ENCODE results near the gene ZC3H12D. TPM values are rescaled to one million over a fixed set of nuclear protein-coding genes. Genes with fewer than 3 reads are reported as not detected.
A peak's percentile ranks its signal among the peaks of the same experiment; 100 is the strongest.
"Not testable (repeated sequence)": the region's sequence is repeated elsewhere in the genome, so short reads cannot be mapped to it uniquely, and the experiment has no call there.

The ZC3H12D gene
- total RNA-seq, 1 donor from 2014 or later, result not detected

DNA sequence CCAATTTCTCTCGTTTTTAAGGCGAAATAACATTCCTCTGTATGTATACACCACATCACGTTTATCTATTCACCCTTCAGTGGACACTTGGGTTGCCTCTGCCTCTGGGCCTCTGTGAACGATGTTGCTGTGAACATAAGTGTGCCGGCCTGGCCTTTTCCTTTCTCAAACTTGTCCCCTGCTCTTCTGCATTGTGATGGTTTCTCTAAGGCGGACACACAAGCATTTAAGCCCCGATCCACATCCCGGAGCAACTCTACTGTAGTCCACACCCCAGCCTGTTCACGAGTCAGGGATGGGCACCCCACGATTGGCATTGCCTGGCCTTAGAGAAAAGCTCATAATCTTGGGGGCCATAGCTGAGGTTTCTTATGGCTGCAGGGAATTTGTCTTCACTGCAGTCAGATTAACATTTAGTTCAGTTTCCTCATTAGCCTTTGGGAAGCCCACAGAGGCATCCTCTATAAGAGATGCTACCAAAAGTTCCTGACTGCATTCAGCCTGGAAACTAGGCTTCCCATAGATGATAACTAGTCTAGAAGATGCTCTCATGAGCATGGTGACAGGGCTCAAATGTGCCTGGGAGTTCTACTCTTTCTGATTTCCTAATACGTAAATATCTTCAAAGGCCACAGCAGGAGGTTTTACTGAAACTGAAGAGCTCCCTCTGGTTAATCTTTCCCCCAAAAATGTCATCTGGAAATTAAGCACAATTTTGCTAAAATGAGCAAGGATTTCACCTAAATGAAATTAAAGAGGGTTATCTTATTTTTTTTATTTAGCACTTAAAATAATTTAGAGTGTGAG lies 762 bp downstream of the ZC3H12D start:
- DNase-seq (ENCODE audit: low read depth in 2 of 2), result no peak

DNA sequence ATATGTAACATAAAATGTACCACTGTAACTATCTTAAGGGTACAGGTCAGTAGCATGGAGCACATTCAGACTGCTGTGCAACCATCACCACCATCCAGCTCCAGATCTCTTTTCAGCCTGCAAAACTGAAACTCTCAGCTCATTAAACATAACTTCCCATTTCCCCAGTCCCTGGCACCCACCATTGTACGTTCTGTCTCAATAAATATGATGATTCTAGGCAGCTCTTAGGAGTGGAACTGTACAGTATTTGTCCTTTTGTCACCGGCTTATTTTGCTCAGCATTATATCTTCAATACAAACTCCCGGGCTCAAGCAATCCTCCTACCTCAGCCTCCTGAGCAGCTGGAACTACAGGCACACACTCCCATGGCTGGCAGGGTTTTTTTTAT lies 1.5 kb downstream of the ZC3H12D start:
- no peak for DNase-seq (ENCODE audit: low read depth in 2 of 2)

DNA sequence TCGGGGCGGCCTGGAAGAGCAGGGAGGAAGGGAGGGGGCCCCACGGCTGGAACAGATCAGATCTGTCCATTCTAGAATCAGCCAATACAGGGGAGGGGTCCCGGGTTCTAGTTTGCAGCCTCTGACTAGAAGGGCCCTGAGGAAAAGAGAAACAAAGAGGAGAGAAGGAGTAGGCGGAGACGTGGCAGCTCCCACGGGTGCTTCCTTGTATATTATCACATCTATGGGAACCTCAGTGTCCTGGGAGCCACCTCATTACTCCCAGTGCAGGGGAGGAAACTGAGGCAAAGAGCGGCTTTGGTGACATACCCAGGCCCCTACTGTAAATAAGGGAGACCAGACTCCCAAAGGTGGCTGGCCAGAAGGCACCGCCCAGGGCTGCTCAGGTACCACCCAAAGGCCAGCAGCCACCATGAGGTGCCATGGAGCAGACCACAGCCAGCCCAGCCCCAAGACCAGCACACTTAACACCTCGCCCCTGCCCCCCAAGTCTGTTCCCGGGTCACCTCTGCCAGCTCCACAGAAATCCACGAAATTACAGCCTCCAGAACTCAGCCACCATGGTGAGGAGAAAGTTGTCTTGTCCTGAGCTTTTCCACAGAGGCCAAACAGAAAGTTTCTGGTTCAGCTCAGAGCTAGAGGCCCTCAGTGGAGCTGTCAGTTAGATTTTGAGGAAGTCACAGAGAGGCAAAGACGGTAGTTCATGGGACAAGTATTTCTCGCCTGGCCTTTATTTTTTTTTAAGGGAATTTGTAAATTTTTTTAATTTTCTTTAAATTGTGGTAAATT lies 2.1 kb downstream of the ZC3H12D start:
- DNase-seq (ENCODE audit: low read depth in 2 of 2), result no peak

DNA sequence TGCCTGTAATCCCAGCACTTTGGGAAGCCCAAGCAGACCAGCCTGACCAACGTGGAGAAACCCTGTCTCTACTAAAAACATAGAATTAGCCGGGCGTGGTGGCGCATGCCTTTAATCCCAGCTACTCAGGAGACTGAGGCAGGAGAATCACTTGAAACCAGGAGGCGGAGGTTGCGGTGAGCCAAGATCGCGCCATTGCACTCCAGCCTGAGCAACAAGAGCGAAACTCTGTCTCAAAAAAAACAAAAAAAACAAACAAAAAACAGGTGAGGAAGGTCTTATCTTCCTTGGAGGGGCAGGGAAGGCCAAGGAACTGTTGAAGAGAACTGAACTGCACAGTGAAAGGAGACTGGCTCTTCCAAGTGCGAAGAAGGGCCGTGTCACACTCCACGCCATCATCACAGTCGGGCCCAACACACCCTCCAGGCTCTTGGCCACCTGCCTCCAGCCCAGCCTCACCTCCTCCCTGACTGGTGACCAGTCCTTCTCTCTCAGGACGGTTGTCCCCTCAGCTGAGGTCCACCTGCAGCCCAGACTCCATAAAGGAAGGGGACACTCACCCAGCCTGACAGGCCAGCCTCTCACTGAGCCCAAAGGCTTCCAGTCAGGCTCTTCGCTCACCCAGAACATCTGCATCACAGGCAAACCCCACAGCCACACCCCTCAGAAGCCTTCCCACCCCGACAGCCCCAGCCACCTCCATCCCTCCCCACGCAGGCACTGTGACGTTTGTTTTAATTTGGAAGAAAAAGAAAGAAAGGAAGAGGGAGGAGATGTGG lies 4.1 kb downstream of the ZC3H12D start:
- no peak for DNase-seq (ENCODE audit: low read depth in 2 of 2)

DNA sequence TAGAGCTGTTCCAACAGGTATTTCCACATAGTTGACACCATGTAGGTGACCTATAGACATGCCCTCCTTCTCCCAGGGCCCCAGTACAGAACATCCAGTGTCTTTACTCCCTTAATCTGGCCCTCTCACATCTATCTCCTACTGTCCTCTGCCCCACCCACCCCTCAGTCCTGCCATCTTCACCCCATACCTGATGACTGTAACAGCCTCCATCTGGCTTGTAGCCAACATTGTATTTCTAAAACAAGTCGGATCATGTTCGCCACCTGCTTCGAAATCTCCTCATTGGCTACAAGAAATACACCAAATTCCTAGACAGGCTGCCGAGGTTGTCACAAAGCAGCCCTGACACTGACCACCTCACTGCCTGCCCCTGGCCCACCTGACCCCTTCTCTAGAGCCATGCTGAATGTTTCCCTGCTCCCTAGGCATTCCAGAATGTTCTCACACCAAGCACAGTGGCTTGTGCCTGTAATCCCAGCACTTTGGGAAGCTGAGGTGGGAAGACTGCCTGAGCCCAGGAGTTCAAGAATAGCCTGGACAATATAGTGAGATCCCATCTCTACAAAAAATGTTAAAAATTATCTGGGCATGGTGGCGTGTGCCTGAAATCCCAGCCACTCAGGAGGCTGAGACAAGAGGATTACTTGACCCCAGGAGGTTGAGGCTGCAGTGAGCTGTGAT lies 6.0 kb downstream of the ZC3H12D start:
- no peak for DNase-seq (ENCODE audit: low read depth in 2 of 2)

DNA sequence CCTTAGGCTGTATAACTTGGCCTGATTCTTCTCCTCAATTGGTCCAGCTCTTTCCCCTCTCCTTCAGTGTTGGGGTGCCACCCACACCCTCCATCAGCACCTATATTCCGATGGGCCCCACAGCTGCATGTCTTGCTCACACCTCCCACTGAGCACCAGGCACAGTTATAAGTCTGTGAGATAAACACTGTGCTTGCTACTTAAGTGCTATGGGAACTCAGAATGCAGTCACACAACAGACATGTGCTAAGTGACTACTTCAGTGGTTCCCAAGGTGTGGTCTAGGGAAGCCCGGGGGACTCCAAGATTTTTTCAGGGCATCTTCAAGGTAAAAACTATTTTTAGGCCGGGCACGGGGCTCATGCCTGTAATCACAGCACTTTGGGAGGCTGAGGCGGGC lies 7.3 kb downstream of the ZC3H12D start:
- DNase-seq (ENCODE audit: low read depth in 2 of 2), result no peak

DNA sequence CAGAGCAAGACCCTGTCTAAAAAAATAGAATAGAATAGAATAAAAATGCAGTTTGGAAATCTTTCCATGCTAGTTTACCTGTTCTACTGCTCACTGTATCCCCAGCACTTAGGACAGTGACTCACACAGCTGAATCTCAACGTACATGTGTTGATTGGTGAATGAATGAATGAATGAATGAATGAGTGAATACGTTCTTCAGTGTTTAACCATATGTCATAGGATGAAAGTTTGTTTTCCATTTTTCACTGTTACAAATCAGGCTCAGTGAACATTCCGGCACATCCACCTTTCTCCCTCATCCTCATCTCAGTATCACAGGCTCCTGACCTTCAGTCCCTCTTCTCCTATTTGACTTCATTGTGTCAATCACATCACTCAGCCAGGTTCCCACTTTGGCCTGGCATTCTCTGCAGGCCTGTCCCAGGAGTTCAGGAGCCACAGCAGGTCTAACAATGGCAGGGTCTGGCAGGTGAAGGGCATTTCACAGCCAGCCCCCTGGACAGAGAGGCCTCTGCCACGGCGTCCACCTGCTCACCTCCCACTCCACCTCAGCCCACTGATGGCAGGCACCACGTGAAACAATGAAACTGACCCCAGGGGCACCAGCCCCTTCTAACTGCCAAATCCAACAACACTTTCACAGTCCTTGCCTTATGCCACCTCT lies 7.9 kb downstream of the ZC3H12D start:
- no peak for DNase-seq (ENCODE audit: low read depth in 2 of 2)

DNA sequence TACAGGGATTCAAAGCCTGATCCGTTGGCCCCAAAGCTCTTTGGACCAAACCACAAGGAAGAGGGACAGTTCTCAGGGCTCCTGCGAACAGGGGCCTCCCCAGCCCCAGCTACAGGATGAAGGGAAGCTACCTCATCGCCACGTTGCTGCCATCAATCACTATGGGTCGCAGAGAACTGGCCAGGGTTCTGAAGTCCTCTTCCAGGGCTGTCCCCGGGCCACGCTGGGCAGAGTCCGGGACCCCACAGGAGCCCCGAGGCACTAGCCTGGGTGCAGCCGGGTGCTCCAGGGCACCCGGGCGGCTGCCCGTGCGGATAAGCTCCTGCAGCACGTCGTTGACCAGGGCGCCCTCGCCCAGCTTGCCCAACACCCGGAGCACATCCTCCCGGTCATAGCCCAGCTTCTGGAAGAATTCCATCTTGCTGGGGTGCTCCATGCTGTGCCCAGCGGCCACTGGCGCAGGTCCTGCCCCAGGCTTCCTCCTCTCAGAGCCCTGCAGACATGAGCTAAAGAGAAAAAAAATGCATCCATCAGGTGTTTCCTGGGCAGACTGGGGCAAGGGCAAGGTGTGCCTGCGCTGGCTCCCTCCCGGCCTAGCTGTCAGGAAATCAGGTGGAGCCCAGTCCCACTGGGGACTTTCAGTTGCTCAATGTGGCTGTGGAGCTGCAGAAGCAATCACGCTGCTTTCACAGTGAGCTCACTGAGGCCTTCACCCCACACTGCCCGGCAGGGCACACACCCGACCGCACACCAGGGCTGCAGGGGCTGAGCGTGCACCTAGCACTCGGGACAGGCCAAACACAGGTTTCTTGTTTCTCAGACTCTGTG lies 10.5 kb downstream of the ZC3H12D start:
- no peak for DNase-seq (ENCODE audit: low read depth in 2 of 2)

DNA sequence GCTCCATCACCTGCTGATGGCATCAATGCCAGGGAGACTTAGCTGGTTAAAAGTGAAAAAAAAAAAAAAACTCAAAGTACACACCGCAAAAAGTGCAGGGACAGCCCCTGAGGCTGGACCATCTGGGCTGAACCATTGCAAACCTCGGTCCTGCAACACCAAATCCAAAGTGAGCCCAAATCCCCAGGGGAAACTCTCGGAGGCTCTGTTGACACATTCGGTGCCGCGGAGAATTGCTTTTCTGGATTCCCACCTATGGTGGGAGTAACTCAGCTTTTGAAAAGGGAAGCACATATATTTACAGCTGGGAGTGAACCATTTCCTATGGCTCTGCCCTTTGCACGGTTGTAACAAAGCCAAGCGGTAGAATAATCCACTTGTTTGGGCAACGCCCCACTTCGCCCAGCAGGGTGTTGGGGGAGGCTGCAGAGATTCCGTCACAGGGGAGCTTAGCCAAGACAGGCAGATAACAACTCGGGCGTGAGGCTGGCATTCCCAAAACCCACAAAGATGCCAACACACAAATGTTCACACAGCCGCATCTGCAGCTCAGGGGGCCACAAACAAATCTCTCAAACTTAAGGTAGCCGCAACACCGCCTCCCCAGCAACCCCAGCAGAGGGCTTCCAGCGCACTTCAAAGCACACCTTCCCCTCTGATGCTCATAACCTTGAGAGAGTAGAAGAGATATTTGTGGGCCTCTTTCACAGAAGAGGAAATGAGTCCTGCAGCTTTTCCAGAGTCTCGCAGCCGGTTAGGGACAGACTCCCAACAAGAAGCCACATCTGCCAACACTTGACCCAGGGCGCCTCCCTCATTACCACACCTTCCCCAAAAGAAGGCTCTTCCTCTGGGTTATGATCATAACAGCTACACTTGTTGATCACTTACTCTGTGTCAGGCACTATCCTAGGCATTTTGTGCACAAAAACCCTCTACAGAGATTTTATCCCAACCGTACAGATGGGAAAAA lies 11.4 kb downstream of the ZC3H12D start:
- DNase-seq (ENCODE audit: low read depth in 2 of 2), result peak; percentile 16 to 30

DNA sequence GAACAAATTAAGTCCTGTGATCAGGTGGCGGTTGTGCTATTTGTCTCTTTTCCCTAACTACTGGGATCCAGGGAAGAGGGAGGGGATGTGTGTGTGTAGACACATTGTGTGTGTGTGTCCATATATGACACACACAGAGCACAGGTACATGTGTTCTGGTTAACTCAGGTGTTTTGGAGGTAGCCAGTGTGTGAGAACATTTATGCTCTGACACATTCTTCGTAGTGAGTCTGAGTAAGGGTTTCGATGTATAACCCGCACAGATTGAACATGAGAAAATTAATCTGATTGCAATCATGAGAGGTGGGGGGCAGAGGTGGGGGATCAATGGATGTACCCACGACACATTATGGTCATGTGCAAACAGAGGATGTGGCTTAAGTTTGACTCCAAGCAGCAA lies 12.6 kb downstream of the ZC3H12D start:
- no peak for DNase-seq (ENCODE audit: low read depth in 2 of 2)

DNA sequence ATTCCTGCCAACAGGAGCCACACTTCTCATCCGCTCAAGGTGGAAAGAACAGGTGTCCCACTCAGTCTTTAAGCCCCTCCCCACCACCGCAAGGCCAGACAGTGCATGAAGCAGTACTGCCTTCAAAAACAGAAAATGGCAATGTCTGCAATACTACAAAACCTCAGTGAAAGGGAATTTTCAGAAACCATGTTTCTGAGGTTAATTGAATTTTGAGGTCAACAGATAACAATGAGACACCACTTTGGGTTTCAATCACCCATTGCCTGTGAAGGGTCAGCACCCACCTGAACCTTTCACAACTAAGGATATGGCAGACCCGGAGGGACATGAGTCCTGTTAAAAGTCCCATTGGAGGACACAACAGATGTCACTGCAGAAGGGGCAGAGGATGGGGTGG lies 13.0 kb downstream of the ZC3H12D start:
- DNase-seq (ENCODE audit: low read depth in 2 of 2), result no peak

DNA sequence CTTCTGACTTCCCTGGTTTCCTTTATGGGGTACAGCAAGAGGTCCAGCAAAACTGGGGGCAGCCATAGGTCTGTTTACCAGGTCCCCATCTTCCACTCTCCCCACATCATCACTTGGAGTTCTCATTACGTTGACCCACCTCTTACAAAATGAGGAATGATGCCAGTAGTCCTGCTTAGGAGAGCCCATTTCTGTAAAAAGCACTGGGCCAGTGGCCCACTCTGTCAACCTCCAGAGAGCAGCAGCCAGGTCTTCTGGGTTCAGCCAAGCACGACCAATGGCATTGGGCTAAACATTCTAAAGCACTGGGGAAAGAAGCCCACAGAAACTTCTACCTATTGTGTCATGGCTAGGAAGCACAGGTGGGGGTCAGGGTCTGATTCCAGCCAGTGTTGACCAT lies 13.9 kb downstream of the ZC3H12D start:
- no peak for DNase-seq (ENCODE audit: low read depth in 2 of 2)

DNA sequence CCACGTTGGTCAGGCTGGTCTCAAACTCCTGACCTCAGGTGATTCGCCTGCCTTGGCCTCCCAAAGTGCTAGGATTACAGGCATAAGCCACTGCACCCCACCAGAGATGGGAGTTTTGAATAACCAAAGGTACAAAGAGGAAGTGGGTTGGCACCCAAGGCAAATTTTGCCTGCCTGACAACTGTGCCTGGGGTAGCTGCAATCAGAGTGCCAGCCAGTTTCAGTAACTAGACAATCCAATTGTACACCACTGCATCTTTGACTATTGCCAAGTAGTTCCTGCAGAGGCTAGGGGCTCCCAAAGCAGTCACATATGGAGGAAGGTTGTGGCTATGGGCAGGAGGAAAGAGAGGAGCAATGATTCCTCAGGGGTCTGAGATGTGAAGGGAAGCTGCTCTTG lies 16.6 kb downstream of the ZC3H12D start:
- DNase-seq (ENCODE audit: low read depth in 2 of 2), result no peak

DNA sequence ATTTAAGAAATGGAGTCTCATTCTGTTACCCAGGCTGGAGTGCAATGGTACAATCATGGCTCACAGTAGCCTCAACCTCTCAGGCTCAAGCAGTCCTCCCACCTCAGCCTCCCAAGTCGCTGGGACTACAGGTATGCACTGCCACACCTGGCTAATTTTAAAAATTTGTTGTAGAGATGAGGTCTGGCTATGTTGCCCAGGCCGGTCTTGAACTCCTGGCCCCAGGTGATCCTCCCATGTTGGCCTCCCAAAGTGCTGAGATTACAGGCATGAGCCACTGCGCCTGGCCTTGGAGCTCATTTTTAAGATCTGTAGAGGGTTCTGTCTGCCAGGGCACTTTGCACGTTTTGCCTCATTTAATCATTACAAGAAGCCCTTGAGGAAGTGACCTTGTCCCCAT lies 17.5 kb downstream of the ZC3H12D start:
- no peak for DNase-seq (ENCODE audit: low read depth in 2 of 2)

DNA sequence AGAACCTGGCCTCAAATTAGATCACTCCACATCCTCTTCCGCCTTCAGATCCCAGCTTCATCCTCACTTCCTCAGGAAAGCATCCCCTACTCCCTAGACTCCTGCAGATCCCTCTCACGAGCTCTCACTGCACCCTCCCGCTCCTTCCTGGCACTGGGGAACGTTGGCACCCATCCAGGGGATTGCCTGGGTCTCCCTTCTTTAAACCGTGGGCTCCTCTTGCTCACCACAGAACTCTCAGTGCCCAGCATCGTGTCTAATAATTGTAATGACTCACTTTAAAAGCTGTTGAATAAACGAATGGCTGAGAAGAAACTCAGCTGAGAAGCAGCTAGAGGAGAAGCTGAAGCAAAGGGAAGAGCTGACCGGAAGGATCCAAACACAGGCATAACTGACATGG lies 20.4 kb downstream of the ZC3H12D start:
- no peak for DNase-seq (ENCODE audit: low read depth in 2 of 2)

DNA sequence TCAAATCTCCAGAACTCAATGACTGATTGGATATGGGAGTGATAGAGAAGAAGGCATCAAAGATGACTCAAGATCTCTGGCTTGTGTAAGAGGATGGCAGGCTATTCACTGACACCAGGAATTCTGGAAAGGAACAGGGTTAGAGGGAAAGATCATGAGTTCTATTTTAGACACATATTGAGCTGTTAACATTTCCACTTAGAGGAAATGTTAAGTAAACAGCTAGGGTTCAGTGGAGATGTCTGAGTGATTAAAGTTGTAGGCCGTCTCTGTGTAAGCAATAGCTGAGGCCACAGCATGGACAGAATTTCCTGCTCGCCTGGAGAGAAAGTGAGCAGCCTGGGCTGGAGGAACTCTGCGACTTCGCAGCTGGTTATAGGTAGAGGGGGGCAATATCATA lies 21.0 kb downstream of the ZC3H12D start:
- no peak for DNase-seq (ENCODE audit: low read depth in 2 of 2)

DNA sequence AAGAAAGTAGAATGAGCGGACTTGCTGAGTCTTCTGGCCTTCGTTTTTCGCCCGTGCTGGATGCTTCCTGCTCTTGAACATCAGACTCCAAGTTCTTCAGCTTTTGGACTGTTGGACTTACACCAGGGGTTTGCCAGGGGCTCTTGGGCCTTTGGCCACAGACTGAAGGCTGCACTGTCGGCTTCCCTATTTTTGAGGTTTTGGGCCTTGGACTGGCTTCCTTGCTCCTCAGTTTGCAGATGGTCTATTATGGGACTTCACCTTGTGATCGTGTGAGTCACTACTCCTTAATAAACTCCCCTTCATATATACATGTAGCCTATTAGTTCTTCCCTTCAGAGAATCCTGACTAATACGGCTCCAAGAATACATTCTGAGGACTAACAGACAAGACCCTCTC lies 22.1 kb downstream of the ZC3H12D start:
- not testable (repeated sequence) for DNase-seq (ENCODE audit: low read depth in 2 of 2)

DNA sequence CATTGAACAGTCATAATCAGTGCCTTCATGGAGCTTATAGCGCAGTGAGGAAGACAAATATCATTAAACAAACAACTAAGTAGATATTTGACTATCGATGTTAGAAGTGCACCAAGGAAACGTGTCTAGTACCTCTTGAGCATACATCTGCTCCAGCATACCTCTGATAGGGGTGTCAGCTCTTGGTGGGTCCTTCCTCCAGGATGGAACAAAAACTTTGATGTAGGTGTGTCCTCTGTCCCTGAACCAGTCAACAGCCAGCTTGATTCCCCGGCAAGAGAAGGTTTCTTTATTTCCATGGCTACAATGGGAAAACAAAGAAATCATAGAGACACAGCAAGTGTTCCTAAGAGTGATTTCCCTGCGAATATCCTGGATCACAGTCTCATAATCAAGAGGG lies 23.1 kb downstream of the ZC3H12D start:
- DNase-seq (ENCODE audit: low read depth in 2 of 2), result no peak

DNA sequence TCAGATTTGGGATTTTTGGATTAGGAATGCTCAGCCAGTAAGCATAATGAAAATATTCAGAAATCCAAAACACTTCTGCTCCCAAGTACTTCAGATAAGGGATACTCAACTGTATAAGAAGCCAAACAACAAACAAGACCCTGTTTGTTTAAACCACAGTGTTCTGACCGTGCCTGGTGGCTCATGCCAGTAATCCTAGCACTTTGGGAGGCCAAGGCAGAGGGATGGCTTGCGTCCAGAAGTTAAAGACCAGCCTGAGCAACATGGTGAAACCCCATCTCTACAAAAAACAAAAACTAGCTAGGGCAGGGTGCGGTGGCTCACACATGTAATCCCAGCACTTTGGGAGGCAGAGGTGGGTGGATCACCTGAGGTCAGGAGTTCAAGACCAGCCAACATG lies 24.6 kb downstream of the ZC3H12D start:
- not testable (repeated sequence) for DNase-seq (ENCODE audit: low read depth in 2 of 2)

Measured in lung microvascular endothelial cell (primary cell).